Measurements from ENCODE around the gene RSU1. TPM values are rescaled to one million over a fixed set of nuclear protein-coding genes. Genes with fewer than 3 reads are reported as not detected.

RSU1 gene
- total RNA-seq, 1 donor from 2014 or later: 32.3 TPM

GRCh38 chr10:16745061-16745460 lies 72.2 kb downstream of the RSU1 start:
- DNase-seq (ENCODE audit: low read depth in 2 of 2): no peak

GRCh38 chr10:16742165-16742960 lies 74.9 kb downstream of the RSU1 start:
- peak; percentile 89 to 91 for DNase-seq (ENCODE audit: low read depth in 2 of 2)

- no peak for DNase-seq (ENCODE audit: low read depth in 2 of 2)
Measured at GRCh38 chr10:16741540-16741939, 75.7 kb downstream of the RSU1 start.

- DNase-seq (ENCODE audit: low read depth in 2 of 2): no peak
Measured at GRCh38 chr10:16737420-16737819, 79.8 kb downstream of the RSU1 start.

- DNase-seq (ENCODE audit: low read depth in 2 of 2): peak in 1 of 2 donors; percentile 37
Measured at GRCh38 chr10:16735671-16736070, 81.6 kb downstream of the RSU1 start.

- peak in 1 of 2 donors; percentile 7 for DNase-seq (ENCODE audit: low read depth in 2 of 2)
Measured at GRCh38 chr10:16732376-16732775, 84.8 kb downstream of the RSU1 start.

GRCh38 chr10:16728266-16728665 lies 89.0 kb downstream of the RSU1 start:
- DNase-seq (ENCODE audit: low read depth in 2 of 2): no peak

GRCh38 chr10:16727666-16728065 lies 89.6 kb downstream of the RSU1 start:
- no peak for DNase-seq (ENCODE audit: low read depth in 2 of 2)

GRCh38 chr10:16724509-16724908 lies 92.7 kb downstream of the RSU1 start:
- DNase-seq (ENCODE audit: low read depth in 2 of 2): no peak

GRCh38 chr10:16720812-16721211 lies 96.4 kb downstream of the RSU1 start:
- no peak for DNase-seq (ENCODE audit: low read depth in 2 of 2)

- DNase-seq (ENCODE audit: low read depth in 2 of 2): no peak
Measured at GRCh38 chr10:16717622-16718395, 99.4 kb downstream of the RSU1 start.

GRCh38 chr10:16716051-16716450 lies 101.2 kb downstream of the RSU1 start:
- no peak for DNase-seq (ENCODE audit: low read depth in 2 of 2)

- DNase-seq (ENCODE audit: low read depth in 2 of 2): no peak
Measured at GRCh38 chr10:16713290-16713689, 103.9 kb downstream of the RSU1 start.

GRCh38 chr10:16712883-16713282 lies 104.3 kb downstream of the RSU1 start:
- DNase-seq (ENCODE audit: low read depth in 2 of 2): no peak

GRCh38 chr10:16700331-16700730 lies 116.9 kb downstream of the RSU1 start:
- DNase-seq (ENCODE audit: low read depth in 2 of 2): no peak

GRCh38 chr10:16699435-16700057 lies 117.7 kb downstream of the RSU1 start:
- DNase-seq (ENCODE audit: low read depth in 2 of 2): no peak

- no peak for DNase-seq (ENCODE audit: low read depth in 2 of 2)
Measured at GRCh38 chr10:16698461-16698860, 118.8 kb downstream of the RSU1 start.

GRCh38 chr10:16690417-16690816 lies 126.8 kb downstream of the RSU1 start:
- DNase-seq (ENCODE audit: low read depth in 2 of 2): no peak

GRCh38 chr10:16689696-16690095 lies 127.5 kb downstream of the RSU1 start:
- peak in 1 of 2 donors; percentile 95 for DNase-seq (ENCODE audit: low read depth in 2 of 2)

GRCh38 chr10:16689227-16689626 lies 128.0 kb downstream of the RSU1 start:
- DNase-seq (ENCODE audit: low read depth in 2 of 2): no peak

GRCh38 chr10:16686054-16686902 lies 130.9 kb downstream of the RSU1 start:
- no peak for DNase-seq (ENCODE audit: low read depth in 2 of 2)

Data from lung microvascular endothelial cell (primary cell).